ENCODE data around the gene CASZ1. TPM values are rescaled to one million over a fixed set of nuclear protein-coding genes. Genes with fewer than 3 reads are reported as not detected.
A peak's percentile ranks its signal among the peaks of the same experiment; 100 is the strongest.

CASZ1 gene
- total RNA-seq, 1 donor, result 0.09 TPM

DNA sequence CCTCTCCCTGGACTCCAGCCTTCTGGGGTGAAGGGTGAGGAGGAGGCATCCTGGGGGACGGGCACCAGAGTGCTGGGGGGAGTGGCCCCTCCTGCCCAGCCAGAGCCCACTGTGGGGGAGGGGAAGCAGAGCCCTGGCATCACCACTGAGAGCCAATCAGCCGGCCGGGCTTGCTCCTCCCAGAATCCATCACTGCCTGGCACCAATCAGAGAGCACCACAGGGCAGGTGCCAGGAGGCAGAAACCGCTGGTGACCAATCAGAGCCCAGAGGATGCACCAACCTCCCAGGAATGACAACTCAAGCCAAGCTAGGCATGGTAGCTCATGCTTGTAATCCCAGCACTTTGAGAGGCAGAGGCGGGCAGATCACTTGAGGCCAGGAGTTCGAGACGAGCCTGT is 27.9 kb downstream of the CASZ1 start:
- no peak for DNase-seq (ENCODE audit: low read depth)
- TF ChIP-seq, protein P1, sequence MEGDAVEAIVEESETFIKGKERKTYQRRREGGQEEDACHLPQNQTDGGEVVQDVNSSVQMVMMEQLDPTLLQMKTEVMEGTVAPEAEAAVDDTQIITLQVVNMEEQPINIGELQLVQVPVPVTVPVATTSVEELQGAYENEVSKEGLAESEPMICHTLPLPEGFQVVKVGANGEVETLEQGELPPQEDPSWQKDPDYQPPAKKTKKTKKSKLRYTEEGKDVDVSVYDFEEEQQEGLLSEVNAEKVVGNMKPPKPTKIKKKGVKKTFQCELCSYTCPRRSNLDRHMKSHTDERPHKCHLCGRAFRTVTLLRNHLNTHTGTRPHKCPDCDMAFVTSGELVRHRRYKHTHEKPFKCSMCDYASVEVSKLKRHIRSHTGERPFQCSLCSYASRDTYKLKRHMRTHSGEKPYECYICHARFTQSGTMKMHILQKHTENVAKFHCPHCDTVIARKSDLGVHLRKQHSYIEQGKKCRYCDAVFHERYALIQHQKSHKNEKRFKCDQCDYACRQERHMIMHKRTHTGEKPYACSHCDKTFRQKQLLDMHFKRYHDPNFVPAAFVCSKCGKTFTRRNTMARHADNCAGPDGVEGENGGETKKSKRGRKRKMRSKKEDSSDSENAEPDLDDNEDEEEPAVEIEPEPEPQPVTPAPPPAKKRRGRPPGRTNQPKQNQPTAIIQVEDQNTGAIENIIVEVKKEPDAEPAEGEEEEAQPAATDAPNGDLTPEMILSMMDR (IDR thresholded peaks at IDR 0.05; ENCODE audit: insufficient read depth, low read length), result no peak

DNA sequence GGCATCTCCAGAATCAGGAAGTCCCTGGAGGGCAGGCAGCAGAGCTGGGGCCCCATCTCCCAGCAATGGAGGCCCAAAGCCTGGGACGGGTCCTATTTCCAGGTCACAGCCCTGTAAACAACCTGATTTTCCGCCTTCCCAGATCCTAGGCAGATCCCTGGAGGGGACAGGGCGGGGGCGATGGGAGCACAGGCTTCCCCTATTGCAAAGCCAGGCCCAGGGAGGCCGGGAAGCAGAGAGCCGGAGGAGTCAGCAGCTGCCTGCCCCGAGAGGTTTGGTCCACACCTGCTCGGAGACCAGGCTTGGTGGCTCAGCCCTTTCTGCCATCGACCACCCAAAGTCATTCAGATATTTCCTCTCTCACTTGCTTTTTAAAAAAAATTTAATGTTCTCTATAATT is 29.2 kb downstream of the CASZ1 start:
- DNase-seq (ENCODE audit: low read depth), result no peak
- TF ChIP-seq, protein P1 (IDR thresholded peaks at IDR 0.05; ENCODE audit: insufficient read depth, low read length), result no peak
- no peak overlapping the region for H3K4me3 ChIP-seq (ENCODE audit: low read depth, low read length)

More for the DNA sequence above, 27.9 kb downstream of the CASZ1 start:
- no peak overlapping the region for H3K4me3 ChIP-seq (ENCODE audit: low read depth, low read length)

DNA sequence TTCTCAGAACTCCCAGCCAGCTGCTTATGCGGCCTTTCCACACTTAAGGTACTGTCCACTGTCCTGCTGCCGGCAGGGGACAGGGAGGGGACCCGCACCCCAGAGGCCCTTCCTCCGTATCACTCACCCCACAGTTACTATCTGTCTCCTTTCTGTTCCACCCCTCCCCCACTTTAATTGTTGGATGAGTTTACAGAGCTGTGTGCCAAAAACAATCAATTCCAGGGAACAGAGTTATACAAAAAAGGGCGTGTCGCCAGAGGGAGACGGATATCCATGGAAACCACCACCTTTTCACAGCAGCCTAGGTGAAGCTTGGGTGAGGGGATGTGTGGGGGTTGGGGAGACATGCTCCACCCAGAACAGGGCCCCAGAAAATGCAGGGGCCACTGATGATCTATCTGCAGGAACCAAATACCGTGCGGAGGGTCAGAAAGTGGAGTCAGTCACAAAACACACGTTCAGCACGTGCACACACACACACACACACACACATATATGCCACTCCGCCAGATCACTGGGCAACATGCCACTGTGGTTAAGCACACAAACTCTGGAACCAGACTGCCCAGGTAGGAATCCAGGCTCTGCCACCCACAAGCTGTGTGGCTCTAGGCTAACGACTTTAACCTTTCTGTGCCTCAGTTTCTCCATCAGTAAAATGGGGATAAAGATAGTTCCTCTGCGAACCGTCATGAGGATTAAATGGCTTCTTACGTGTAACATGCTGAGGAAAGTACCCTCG is 30.5 kb downstream of the CASZ1 start:
- H3K4me3 ChIP-seq (ENCODE audit: low read depth, low read length), result no peak overlapping the region
- DNase-seq (ENCODE audit: low read depth), result peak; percentile 3
- TF ChIP-seq, protein P1 (IDR thresholded peaks at IDR 0.05; ENCODE audit: insufficient read depth, low read length), result no peak

DNA sequence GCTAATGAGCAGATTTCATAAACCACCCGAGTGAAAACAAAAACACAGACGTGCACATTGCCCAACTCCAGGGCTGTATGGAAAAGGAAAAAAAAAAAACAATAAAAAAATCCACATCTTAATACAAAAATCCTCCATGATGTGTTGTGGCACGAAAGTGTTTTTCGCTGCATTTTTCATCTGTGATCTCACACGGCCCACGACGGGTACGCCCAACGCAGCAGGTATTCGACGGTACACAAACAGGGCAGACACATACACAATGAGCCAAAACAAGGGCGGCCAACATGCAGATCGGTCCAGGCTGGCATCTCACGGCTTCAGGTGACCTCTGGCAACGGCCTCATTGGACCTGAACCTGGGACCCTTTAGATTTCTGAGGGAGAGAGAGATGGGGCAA is 31.1 kb downstream of the CASZ1 start:
- TF ChIP-seq, protein P1 (IDR thresholded peaks at IDR 0.05; ENCODE audit: insufficient read depth, low read length), result no peak
- no peak overlapping the region for H3K4me3 ChIP-seq (ENCODE audit: low read depth, low read length)
- DNase-seq (ENCODE audit: low read depth), result no peak

DNA sequence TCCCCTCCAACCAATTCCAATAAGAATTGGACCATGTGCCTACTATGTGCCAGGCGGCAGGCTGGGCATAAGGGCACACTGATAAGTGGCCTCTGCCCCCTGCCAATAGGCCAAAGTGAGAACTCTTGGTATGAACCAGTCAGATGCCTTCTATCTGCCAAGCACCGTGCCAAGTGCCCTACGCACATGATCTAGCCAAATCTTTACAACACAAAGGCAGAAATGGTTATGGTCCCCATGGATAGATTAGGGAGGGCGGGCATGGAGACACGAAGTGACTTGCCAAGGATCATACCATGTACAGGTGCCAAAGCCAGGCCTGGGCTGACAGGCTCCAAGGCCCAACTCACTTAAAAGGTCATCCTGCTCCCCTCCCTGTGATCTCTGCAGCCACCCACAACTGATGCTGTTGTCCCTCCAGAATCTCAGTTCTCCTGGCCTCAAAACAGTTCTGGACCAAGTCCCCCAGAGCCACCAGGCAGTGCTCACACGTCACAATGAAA is 32.1 kb downstream of the CASZ1 start:
- no peak overlapping the region for H3K4me3 ChIP-seq (ENCODE audit: low read depth, low read length)
- no peak for DNase-seq (ENCODE audit: low read depth)
- TF ChIP-seq, protein P1 (IDR thresholded peaks at IDR 0.05; ENCODE audit: insufficient read depth, low read length), result no peak

DNA sequence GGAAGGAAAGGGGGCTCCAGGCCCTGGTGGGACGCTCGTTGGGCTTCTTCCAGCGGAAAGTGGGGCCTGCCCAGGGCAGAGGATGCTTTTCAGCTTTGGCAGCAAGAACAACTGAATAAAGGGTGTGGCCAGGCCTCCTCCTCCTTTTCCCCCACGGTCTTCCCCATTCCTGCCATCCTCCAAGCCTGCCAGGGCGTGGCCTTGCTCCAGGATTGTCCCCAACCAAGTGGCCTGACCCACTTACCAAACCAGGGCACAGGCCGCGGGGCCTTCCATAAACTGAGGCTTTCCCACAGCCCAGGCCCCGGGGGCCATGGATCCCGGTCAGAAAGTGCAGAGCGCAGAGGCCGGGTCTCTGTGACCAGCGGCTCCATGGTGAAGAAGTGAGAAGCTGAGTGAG is 33.6 kb downstream of the CASZ1 start:
- no peak for DNase-seq (ENCODE audit: low read depth)
- TF ChIP-seq, protein P1 (IDR thresholded peaks at IDR 0.05; ENCODE audit: insufficient read depth, low read length), result no peak
- H3K4me3 ChIP-seq (ENCODE audit: low read depth, low read length), result no peak overlapping the region
